Stimulated activated CD4-positive, alpha-beta T cell treated with anti-CD3 and anti-CD28 coated beads, Interleukin-4, amount 100 ng/mL, for 4 hours (primary cell): Measurements from ENCODE around the gene RBMS3.

Experiments used
- DNase-seq, 2 experiments: peaks; one replicate each; pipeline ENCODE4 v3.0.0-alpha.2; 2020

The RBMS3 gene

GRCh38 chr3:29695643-29696198, 414.9 kb downstream of the RBMS3 start:
- no peak for DNase-seq

- DNase-seq, result no peak
These were observed 415.4 kb downstream of the RBMS3 start for GRCh38 chr3:29696311-29696710.

GRCh38 chr3:29697989-29698388, 417.1 kb downstream of the RBMS3 start:
- no peak for DNase-seq

GRCh38 chr3:29700256-29700655, 419.4 kb downstream of the RBMS3 start:
- no peak for DNase-seq

- DNase-seq, result no peak
These were observed 420.6 kb downstream of the RBMS3 start for GRCh38 chr3:29701326-29701983.

- no peak for DNase-seq
These were observed 425.3 kb downstream of the RBMS3 start for GRCh38 chr3:29705906-29706844.

GRCh38 chr3:29708884-29709283, 428.0 kb downstream of the RBMS3 start:
- no peak for DNase-seq

GRCh38 chr3:29711255-29711771, 430.4 kb downstream of the RBMS3 start:
- DNase-seq, result no peak

- DNase-seq, result no peak
These were observed 435.3 kb downstream of the RBMS3 start for GRCh38 chr3:29716213-29716612.

GRCh38 chr3:29718661-29719065, 437.8 kb downstream of the RBMS3 start:
- no peak for DNase-seq

- DNase-seq, result no peak
These were observed 439.8 kb downstream of the RBMS3 start for GRCh38 chr3:29720665-29721064.

- DNase-seq, result no peak
These were observed 440.9 kb downstream of the RBMS3 start for GRCh38 chr3:29721789-29722188.

- no peak for DNase-seq
These were observed 450.2 kb downstream of the RBMS3 start for GRCh38 chr3:29731050-29731449.

- no peak for DNase-seq
These were observed 460.4 kb downstream of the RBMS3 start for GRCh38 chr3:29741231-29741630.

- DNase-seq, result no peak
These were observed 464.5 kb downstream of the RBMS3 start for GRCh38 chr3:29745232-29745870.

GRCh38 chr3:29746163-29746760, 465.4 kb downstream of the RBMS3 start:
- DNase-seq, result no peak

- no peak for DNase-seq
These were observed 467.1 kb downstream of the RBMS3 start for GRCh38 chr3:29747991-29748390.

- DNase-seq, result no peak
These were observed 470.9 kb downstream of the RBMS3 start for GRCh38 chr3:29751647-29752314.

- no peak for DNase-seq
These were observed 473.5 kb downstream of the RBMS3 start for GRCh38 chr3:29754346-29754745.

- DNase-seq, result no peak
These were observed 474.5 kb downstream of the RBMS3 start for GRCh38 chr3:29755416-29755815.

GRCh38 chr3:29757054-29757777, 476.3 kb downstream of the RBMS3 start:
- DNase-seq, result no peak

- no peak for DNase-seq
These were observed 477.2 kb downstream of the RBMS3 start for GRCh38 chr3:29758108-29758433.
